ENCODE results near the gene PLA2G4F.

GRCh38 chr15:42092398-42093318 is 63.8 kb downstream of the PLA2G4F start:
- TF ChIP-seq CTCF (IDR thresholded peaks at IDR 0.05) (no peak), POLR2AphosphoS5 (IDR thresholded peaks at IDR 0.05; ENCODE audit: insufficient read depth in 1 of 2, low read depth in 1 of 2) (no peak), POLR2A (IDR thresholded peaks at IDR 0.05) (no peak)
